Endothelial cell of umbilical vein (primary cell): ENCODE measurements around the gene MGAT5. TPM values are rescaled to one million over a fixed set of nuclear protein-coding genes. Genes with fewer than 3 reads are reported as not detected.

Source experiments
- BruUV-seq: library from RNA; stranded (reverse); fragments of 400-500 nt; replicated peaks from 2 replicates; lab custom pipeline; 2021; lab: Mats Ljungman, UMichigan
- CTCF ChIA-PET: fragments of 300-600, 350-600 bp; sonication (Branson Sonifier 250); formaldehyde crosslinking; loops from one replicate; lab custom pipeline; 2021; ENCODE audit warnings: antibody characterized with exemption, inconsistent platforms; lab: Charles Lee
- POLR2A ChIA-PET: fragments of 300-600, 350-600 bp; sonication (Branson Sonifier 250); formaldehyde crosslinking; loops from one replicate; lab custom pipeline; 2021; ENCODE audit warnings: antibody characterized with exemption, inconsistent platforms; lab: Charles Lee
- DNase-seq: peaks from one replicate; pipeline ENCODE4 v3.0.0-alpha.2; 2011; ENCODE audit warnings: low read depth, low spot score
- FAIRE-seq: peaks from 2 replicates; lab custom pipeline; 2011; peaks lifted over from hg19 to GRCh38; lab: Jason Lieb, UNC
- H2AFZ ChIP-seq: 2 replicates; pipeline ENCODE4 v1.6.0; 2012; ENCODE audit warnings: low read depth, low read length, control low read depth, inconsistent platforms
- H3K27ac ChIP-seq: 2 replicates; pipeline ENCODE4 v1.5.1; 2011; ENCODE audit warnings: low read depth, mild to moderate bottlenecking, control low read depth, low read length, moderate library complexity; ENCODE audit not compliant: insufficient read depth
- H3K27me3 ChIP-seq, 2 experiments: 2 replicates each; pipeline versions ENCODE4 v1.6.0 to v1.6.1; 2011; ENCODE audit warnings: low read length in 2 of 2, mixed read lengths in 1 of 2; ENCODE audit not compliant: control insufficient read depth in 2 of 2, insufficient read depth in 2 of 2
- H3K36me3 ChIP-seq, 2 experiments: 2 replicates in 1 of 2; 3 replicates in 1 of 2; pipeline ENCODE4 v1.5.1; 2011; ENCODE audit warnings: low read length in 2 of 2, mild to moderate bottlenecking in 1 of 2, moderate library complexity in 1 of 2; ENCODE audit not compliant: control insufficient read depth in 2 of 2, insufficient read depth in 2 of 2; ENCODE audit errors: extremely low read depth in 1 of 2
- H3K4me1 ChIP-seq: 3 replicates; pipeline ENCODE4 v1.5.1; 2011; ENCODE audit warnings: mild to moderate bottlenecking, low read length; ENCODE audit not compliant: control insufficient read depth, insufficient read depth; ENCODE audit errors: extremely low read depth
- H3K4me2 ChIP-seq: 2 replicates; pipeline ENCODE4 v1.6.1; 2011; ENCODE audit warnings: low read length, control low read depth, mixed read lengths; ENCODE audit not compliant: insufficient read depth
- H3K4me3 ChIP-seq, 3 experiments: fragments of 200-600 bp in 1 of 3; sonication (generic), shearing (Covaris generic) in 1 of 3; replicated peaks in 1 of 3; 2 replicates each; pipeline ENCODE4 v1.5.1; 2011 to 2016; ENCODE audit warnings: control low read depth in 3 of 3, low read length in 3 of 3, mild to moderate bottlenecking in 2 of 3, inconsistent platforms in 1 of 3, low read depth in 1 of 3, moderate library complexity in 1 of 3; ENCODE audit not compliant: insufficient read depth in 1 of 3
- H3K79me2 ChIP-seq: 2 replicates; pipeline ENCODE4 v1.6.0; 2012; ENCODE audit warnings: low read length, inconsistent platforms; ENCODE audit not compliant: control insufficient read depth, insufficient read depth
- H3K9ac ChIP-seq: replicated peaks from 2 replicates; pipeline ENCODE3; 2011; ENCODE audit warnings: low read length, control low read depth; ENCODE audit not compliant: insufficient read depth; ENCODE audit errors: extremely low read depth
- H3K9me1 ChIP-seq: replicated peaks from 3 replicates; pipeline ENCODE4 v1.6.0; 2011; ENCODE audit warnings: mild to moderate bottlenecking, low read length; ENCODE audit not compliant: control insufficient read depth, insufficient read depth; ENCODE audit errors: extremely low read depth
- H3K9me3 ChIP-seq: replicated peaks from 2 replicates; pipeline ENCODE4 v1.5.1; 2012; ENCODE audit warnings: low read length, inconsistent platforms; ENCODE audit not compliant: control insufficient read depth, insufficient read depth
- H4K20me1 ChIP-seq: replicated peaks from 2 replicates; pipeline ENCODE3; 2011; ENCODE audit warnings: mild to moderate bottlenecking, low read length; ENCODE audit not compliant: control insufficient read depth, insufficient read depth; ENCODE audit errors: extremely low read depth
- CTCF ChIP-seq, 2 donors: IDR thresholded peaks; 1 replicate in 1 of 2; 2 replicates in 1 of 2; pipeline ENCODE4 v1.5.1; 2011; ENCODE audit warnings: low read length in 2 of 2, mild to moderate bottlenecking in 2 of 2, moderate library complexity in 2 of 2, control low read depth in 1 of 2, inconsistent platforms in 1 of 2, low read depth in 1 of 2; ENCODE audit not compliant: insufficient read depth in 1 of 2; ENCODE audit errors: extremely low read depth in 1 of 2
- EZH2 ChIP-seq: IDR thresholded peaks from 2 replicates; pipeline ENCODE4 v1.6.1; 2012; ENCODE audit warnings: borderline replicate concordance, low read depth, mild to moderate bottlenecking, moderate library complexity, low read length, inconsistent platforms; ENCODE audit not compliant: severe bottlenecking
- FOS ChIP-seq: IDR thresholded peaks from 2 replicates; pipeline ENCODE4 v1.6.1; 2011; ENCODE audit warnings: mild to moderate bottlenecking, low read length, moderate library complexity, borderline replicate concordance; ENCODE audit not compliant: insufficient read depth
- GATA2 ChIP-seq: IDR thresholded peaks from 2 replicates; pipeline ENCODE4 v1.7.0; 2011; ENCODE audit warnings: low read depth, mild to moderate bottlenecking, moderate library complexity, mixed read lengths, low read length; ENCODE audit not compliant: insufficient read length, insufficient read depth
- JUN ChIP-seq: IDR thresholded peaks from 2 replicates; pipeline ENCODE4 v1.6.1; 2011; ENCODE audit warnings: borderline replicate concordance, low read depth; ENCODE audit not compliant: insufficient read length, insufficient read depth
- MAX ChIP-seq: IDR thresholded peaks from 2 replicates; pipeline ENCODE4 v1.6.1; 2011; ENCODE audit not compliant: insufficient read depth, insufficient read length
- MYC ChIP-seq: IDR thresholded peaks from one replicate; pipeline ENCODE4 v1.6.1; 2011; ENCODE audit warnings: mild to moderate bottlenecking, low read depth, low read length
- POLR2A ChIP-seq: IDR thresholded peaks from 2 replicates; pipeline ENCODE4 v1.6.1; 2012; ENCODE audit warnings: low read depth, mild to moderate bottlenecking, control low read depth, low read length
- POLR2AphosphoS5 ChIP-seq: IDR thresholded peaks from 2 replicates; pipeline ENCODE4 v1.6.1; 2012; ENCODE audit warnings: low read depth, mild to moderate bottlenecking, control low read depth, low read length, moderate library complexity; ENCODE audit not compliant: insufficient read depth
- dilution Hi-C: fragments of 300-500 bp; cut with MboI; formaldehyde crosslinking; loops from one replicate; pipeline ENCODE4 v1.15.0; 2019; ENCODE audit warnings: low sequenced_read_pairs; ENCODE audit not compliant: extremely low pct_ligation_motif_present
- intact Hi-C: fragments of 100-400 bp; cut with micrococcal nuclease; formaldehyde crosslinking; loops from one replicate; pipeline ENCODE4 v1.10.0; 2022
- polyA plus RNA-seq, 4 experiments: library from polyadenylated mRNA; depleted of rRNA in 3 of 4; stranded (reverse) in 3 of 4; unstranded in 1 of 4; fragments of >200 nt; gene quantifications; 2 replicates each; pipeline versions ENCODE4 v1.2.1 to v1.2.3, GENCODE V29; 2011 to 2012; ENCODE audit warnings: missing spikeins in 1 of 4
- total RNA-seq: library from RNA; stranded (reverse); gene quantifications from 2 replicates; pipeline ENCODE4 v1.2.3, GENCODE V29; 2021

The MGAT5 gene
- total and polyA plus RNA-seq, 2 donors (not counting 3 experiments of a cell fraction or from before 2014, with no cell fraction given): 17.7 to 84.1 TPM

DNA sequence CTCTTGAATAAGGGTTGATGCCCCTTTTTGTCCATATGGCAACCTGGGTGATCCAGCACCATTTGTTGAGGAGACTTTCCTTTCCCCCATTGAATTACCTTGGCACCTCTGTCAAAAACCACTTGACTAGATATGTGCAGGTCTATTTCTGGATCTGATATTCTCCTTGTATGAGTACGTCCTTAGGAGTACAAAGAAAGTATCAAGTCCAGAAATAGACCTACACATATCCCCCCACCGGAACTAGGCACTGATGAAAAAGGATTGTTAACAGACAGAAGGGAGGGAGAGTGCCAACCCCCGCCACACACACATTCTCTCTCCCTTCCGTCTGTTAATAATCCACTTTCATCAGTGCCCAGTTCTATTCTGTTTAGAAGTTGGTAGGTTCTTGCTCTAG, 239.9 kb downstream of the MGAT5 start:
- no peaks in the 10 kb centered on the region for H3K79me2 ChIP-seq
- no peaks in the 10 kb centered on the region for H3K4me1 ChIP-seq
- no peak overlapping the region for H2AFZ ChIP-seq
- no peak overlapping the region for H3K4me2 ChIP-seq
- ChIA-PET POLR2A (interaction anchor here (0.7 kb wide), 1 partner anchor 12 kb away, joined by 5 read pairs; no protein-coding TSS in a partner anchor), CTCF (no interaction called here)
- H4K20me1 ChIP-seq: no peaks in the 10 kb centered on the region
- H3K27ac ChIP-seq: no peak overlapping the region
- H3K4me3 ChIP-seq: no peak overlapping the region
- BruUV-seq: no TSS peak
- H3K27me3 ChIP-seq: peaks cover 0 to 6% of the 10 kb centered on the region in 2 experiments
- DNase-seq (no peak), FAIRE-seq (no peak)
- intact Hi-C loops (no loop called here), dilution Hi-C loops (no loop called here)
- no peaks in the 10 kb centered on the region for H3K9me3 ChIP-seq
- no peaks in the 10 kb centered on the region for H3K9me1 ChIP-seq
- TF ChIP-seq POLR2AphosphoS5: no peak
- no peak for TF ChIP-seq CTCF (IDR thresholded peaks at IDR 0.05; ENCODE audit: extremely low read depth in 1 of 2, insufficient read depth in 1 of 2, low read depth in 1 of 2, low read length in 2 of 2)
- TF ChIP-seq EZH2: no peak
- no peak for TF ChIP-seq JUN
- TF ChIP-seq MAX: no peak
- TF ChIP-seq FOS: no peak
- no peak for TF ChIP-seq MYC
- TF ChIP-seq GATA2: no peak
- no peak for TF ChIP-seq POLR2A
- H3K36me3 ChIP-seq: no peaks in the 10 kb centered on the region
- no peak overlapping the region for H3K9ac ChIP-seq
